ENCODE results near the gene NOP16. TPM values are rescaled to one million over a fixed set of nuclear protein-coding genes. Genes with fewer than 3 reads are reported as not detected.

Gene NOP16
- total and polyA plus RNA-seq, 2 donors from 2014 or later, result 18.1 to 32.1 TPM

GRCh38 chr5:176366232-176366894 is 22.0 kb downstream of the NOP16 start:
- intact Hi-C loops (cut with DNase I), result no loop called here
- H3K4me3 ChIP-seq (ENCODE audit: low read length in 3 of 3), result peak overlapping the region in 2 of 3 donors; percentile 43 to 69
- peak in 2 of 5 donors; percentile 13 to 82 for DNase-seq
- TF ChIP-seq CTCF (IDR thresholded peaks at IDR 0.05; ENCODE audit: borderline replicate concordance, extremely low read depth, insufficient read depth), result no peak
- no peak for FAIRE-seq
- no peaks in the 10 kb centered on the region for H3K27me3 ChIP-seq (ENCODE audit: control insufficient read depth, insufficient read depth, low read length)
- H3K4me1 ChIP-seq (ENCODE audit: control insufficient read depth in 2 of 3, insufficient read depth in 2 of 3, low read depth in 1 of 3, low read length in 3 of 3), result peaks cover 0 to 12% (median 0%) of the 10 kb centered on the region in 3 donors
- H3K36me3 ChIP-seq (ENCODE audit: control insufficient read depth in 2 of 3, insufficient read depth in 3 of 3, low read length in 3 of 3), result no peaks in the 10 kb centered on the region
- no peak overlapping the region for H3K9ac ChIP-seq (ENCODE audit: low read length in 3 of 3)
- no peaks in the 10 kb centered on the region for H3K9me3 ChIP-seq (ENCODE audit: control insufficient read depth in 2 of 3, insufficient read depth in 1 of 3, low read length in 3 of 3)
- H3K27ac ChIP-seq (ENCODE audit: low read depth in 2 of 2, low read length in 2 of 2), result no peak overlapping the region

DNA sequence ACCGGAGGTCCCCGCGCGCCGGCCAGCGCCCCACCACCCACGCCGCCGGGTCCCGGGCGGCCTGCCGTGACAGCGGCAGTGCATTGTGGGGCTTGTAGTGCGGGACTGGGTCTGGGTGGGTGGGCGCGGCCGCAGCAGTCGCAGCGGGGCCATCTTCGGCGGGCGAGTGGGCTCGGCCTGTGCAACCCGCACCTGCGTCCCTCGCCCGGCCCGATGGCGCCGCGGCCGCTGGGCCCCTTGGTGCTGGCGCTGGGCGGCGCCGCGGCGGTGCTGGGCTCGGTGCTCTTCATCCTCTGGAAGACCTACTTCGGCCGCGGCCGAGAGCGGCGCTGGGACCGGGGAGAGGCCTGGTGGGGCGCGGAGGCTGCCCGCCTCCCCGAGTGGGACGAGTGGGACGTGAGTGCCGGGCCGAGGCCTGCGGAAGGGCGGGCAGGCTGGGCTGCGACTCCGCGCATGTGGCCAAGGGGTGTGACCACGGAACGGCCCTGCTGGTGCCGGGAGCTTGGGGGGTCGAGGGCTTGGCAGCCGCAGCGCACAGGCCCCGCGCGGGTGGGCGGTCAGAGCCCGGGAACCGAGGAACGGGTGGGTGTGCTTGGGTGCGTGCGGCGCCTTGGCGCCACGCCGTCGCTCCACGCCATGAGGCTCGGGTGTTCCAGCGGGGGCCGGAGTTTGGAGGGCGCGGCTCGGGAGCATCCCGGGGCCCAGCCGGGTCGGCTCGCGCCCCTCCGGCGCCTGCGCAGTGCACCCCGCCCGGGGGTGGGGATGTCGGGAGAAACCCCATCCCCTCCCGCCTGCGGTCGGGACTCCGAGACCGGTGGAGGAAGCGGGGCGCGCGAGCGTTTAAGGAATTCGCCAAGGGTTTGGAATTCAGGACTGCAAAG is 22.8 kb downstream of the NOP16 start, which contains the start of gene ARL10:
TSS of gene ARL10 (plus strand) at position 137 of the 881 bp plus-strand sequence. CDS start at position 214, 77 bp downstream.
- Histone ChIP-seq H3K4me3 (ENCODE audit: low read length in 3 of 3) (peak within 1 kb of the TSS; percentile 50 to 91 (median 69)), H3K27ac (ENCODE audit: low read depth in 2 of 2, low read length in 2 of 2) (no peak within 1 kb of the TSS), H3K36me3 (ENCODE audit: control insufficient read depth in 2 of 3, insufficient read depth in 3 of 3, low read length in 3 of 3) (no peaks in the 10 kb centered on the region), H3K9ac (ENCODE audit: low read length in 3 of 3) (peak within 1 kb of the TSS; percentile 22 to 80 (median 68)), H3K27me3 (ENCODE audit: control insufficient read depth, insufficient read depth, low read length) (no peaks in the 10 kb centered on the region), H3K9me3 (ENCODE audit: control insufficient read depth in 2 of 3, insufficient read depth in 1 of 3, low read length in 3 of 3) (no peaks in the 10 kb centered on the region), H3K4me1 (ENCODE audit: control insufficient read depth in 2 of 3, insufficient read depth in 2 of 3, low read depth in 1 of 3, low read length in 3 of 3) (peaks cover 0 to 12% (median 0%) of the 10 kb centered on the region in 3 donors)
- no peak for TF ChIP-seq CTCF (IDR thresholded peaks at IDR 0.05; ENCODE audit: borderline replicate concordance, extremely low read depth, insufficient read depth)
- no peak for FAIRE-seq
- peak; percentile 51 to 84 (median 61) for DNase-seq
- intact Hi-C loops (cut with DNase I), result no loop called here

DNA sequence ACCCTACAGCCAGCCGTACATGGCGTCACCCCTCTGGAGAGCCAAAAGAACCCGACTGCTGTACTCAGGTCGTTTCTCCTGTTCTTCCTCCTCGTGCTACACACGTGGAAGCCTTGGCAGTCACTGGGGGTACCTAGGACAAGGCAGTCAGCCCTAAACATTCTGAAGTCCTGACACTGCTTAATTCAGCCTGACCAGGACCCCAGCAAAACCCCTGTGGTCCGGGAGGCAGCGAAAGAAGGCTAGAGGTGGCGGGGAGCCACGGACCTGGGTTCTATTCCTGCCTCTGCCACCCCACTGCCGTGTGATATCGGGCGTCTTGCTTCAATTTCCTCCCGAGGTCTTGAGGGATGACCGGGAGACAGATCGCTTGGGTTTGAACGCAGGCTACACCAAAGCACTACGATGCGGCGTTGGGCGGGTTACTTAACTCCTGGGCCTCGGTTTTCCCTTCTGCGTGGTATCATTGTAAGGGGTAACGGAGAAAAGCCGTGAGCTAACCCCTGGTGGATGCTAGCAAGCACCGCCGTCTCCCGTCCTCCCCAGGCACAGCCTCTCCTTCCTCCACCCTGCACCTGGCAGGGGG is 23.5 kb downstream of the NOP16 start:
- H3K9ac ChIP-seq (ENCODE audit: low read length in 3 of 3), result peak overlapping the region; percentile 22 to 80 (median 68)
- H3K9me3 ChIP-seq (ENCODE audit: control insufficient read depth in 2 of 3, insufficient read depth in 1 of 3, low read length in 3 of 3), result no peaks in the 10 kb centered on the region
- no peaks in the 10 kb centered on the region for H3K36me3 ChIP-seq (ENCODE audit: control insufficient read depth in 2 of 3, insufficient read depth in 3 of 3, low read length in 3 of 3)
- peak overlapping the region; percentile 50 to 91 (median 69) for H3K4me3 ChIP-seq (ENCODE audit: low read length in 3 of 3)
- no peak for FAIRE-seq
- TF ChIP-seq CTCF (IDR thresholded peaks at IDR 0.05; ENCODE audit: borderline replicate concordance, extremely low read depth, insufficient read depth), result no peak
- DNase-seq, result peak in 1 of 5 donors; percentile 48
- H3K27ac ChIP-seq (ENCODE audit: low read depth in 2 of 2, low read length in 2 of 2), result no peak overlapping the region
- H3K4me1 ChIP-seq (ENCODE audit: control insufficient read depth in 2 of 3, insufficient read depth in 2 of 3, low read depth in 1 of 3, low read length in 3 of 3), result peaks cover 0 to 12% (median 0%) of the 10 kb centered on the region in 3 donors
- no peaks in the 10 kb centered on the region for H3K27me3 ChIP-seq (ENCODE audit: control insufficient read depth, insufficient read depth, low read length)
- intact Hi-C loops (cut with DNase I), result no loop called here
